GM18517 (cell line): ENCODE data around the gene RNGTT.

Experiments used
- ATAC-seq: cut with Tn5 transposase; IDR thresholded peaks from one replicate; pipeline ENCODE4 v1.9.1; 2021; ENCODE audit warnings: mild to moderate bottlenecking, moderate library complexity; ENCODE audit not compliant: unreplicated experiment

RNGTT gene

GRCh38 chr6:88619951-88620350 lies 343.5 kb downstream of the RNGTT start:
- ATAC-seq: no peak

- peak; percentile 66 for ATAC-seq
Measured at GRCh38 chr6:88616380-88616779, 347.0 kb downstream of the RNGTT start.

- no peak for ATAC-seq
Measured at GRCh38 chr6:88614316-88614877, 349.0 kb downstream of the RNGTT start.

GRCh38 chr6:88612631-88613030 lies 350.8 kb downstream of the RNGTT start:
- ATAC-seq: peak; percentile 41

GRCh38 chr6:88611721-88612120 lies 351.7 kb downstream of the RNGTT start:
- ATAC-seq: no peak

- no peak for ATAC-seq
Measured at GRCh38 chr6:88609983-88610382, 353.4 kb downstream of the RNGTT start.

GRCh38 chr6:88605271-88605670 lies 358.1 kb downstream of the RNGTT start:
- no peak for ATAC-seq

- no peak for ATAC-seq
Measured at GRCh38 chr6:88599571-88599970, 363.8 kb downstream of the RNGTT start.

- no peak for ATAC-seq
Measured at GRCh38 chr6:88596801-88597200, 366.6 kb downstream of the RNGTT start.

- ATAC-seq: no peak
Measured at GRCh38 chr6:88588938-88589337, 374.5 kb downstream of the RNGTT start.

GRCh38 chr6:88587150-88587520 lies 376.3 kb downstream of the RNGTT start:
- no peak for ATAC-seq

GRCh38 chr6:88586371-88587149 lies 376.9 kb downstream of the RNGTT start:
- ATAC-seq: no peak

GRCh38 chr6:88585276-88585692 lies 378.1 kb downstream of the RNGTT start:
- ATAC-seq: no peak

- no peak for ATAC-seq
Measured at GRCh38 chr6:88584581-88585275, 378.7 kb downstream of the RNGTT start.

GRCh38 chr6:88577461-88577860 lies 386.0 kb downstream of the RNGTT start:
- ATAC-seq: no peak

- no peak for ATAC-seq
Measured at GRCh38 chr6:88575536-88575935, 387.9 kb downstream of the RNGTT start.

- ATAC-seq: no peak
Measured at GRCh38 chr6:88574651-88575050, 388.8 kb downstream of the RNGTT start.

- ATAC-seq: no peak
Measured at GRCh38 chr6:88574031-88574430, 389.4 kb downstream of the RNGTT start.

- no peak for ATAC-seq
Measured at GRCh38 chr6:88573561-88573960, 389.9 kb downstream of the RNGTT start.

GRCh38 chr6:88572449-88573139 lies 390.8 kb downstream of the RNGTT start:
- ATAC-seq: no peak

GRCh38 chr6:88569959-88570358 lies 393.5 kb downstream of the RNGTT start:
- ATAC-seq: no peak
